ENCODE measurements around the gene DIP2C. TPM values are rescaled to one million over a fixed set of nuclear protein-coding genes. Genes with fewer than 3 reads are reported as not detected.

Gene DIP2C
- total and polyA plus RNA-seq, 2 experiments from 2014 or later: 9.1 to 15.8 TPM

DNA sequence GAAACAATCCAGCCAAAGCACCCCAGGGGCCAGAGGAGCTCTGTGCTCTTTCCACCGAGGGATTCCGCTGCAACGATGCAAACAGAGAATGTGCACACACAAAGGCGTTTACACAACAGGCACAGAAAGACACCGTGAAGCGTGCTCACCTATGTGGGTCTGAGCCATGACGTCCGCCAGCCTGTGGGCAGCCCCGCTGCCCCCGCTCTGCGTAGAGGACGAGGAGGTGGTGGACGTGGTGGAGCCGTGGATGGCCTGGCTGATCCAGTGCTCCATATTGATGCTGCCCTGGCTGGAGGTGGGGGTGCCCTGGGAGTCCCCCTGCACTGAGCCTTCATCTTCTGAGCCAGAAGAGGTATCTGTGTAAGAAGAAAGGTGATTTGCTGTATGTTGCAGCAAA is 266.8 kb downstream of the DIP2C start:
- Histone ChIP-seq H3K4me1 (ENCODE audit: low read depth) (no peaks in the 10 kb centered on the region), H3K27ac (no peak overlapping the region), H3K9me3 (ENCODE audit: low read depth) (no peaks in the 10 kb centered on the region), H3K27me3 (no peaks in the 10 kb centered on the region), H3K4me3 (no peak overlapping the region), H3K36me3 (peaks cover 3% of the 10 kb centered on the region)
- TF ChIP-seq, protein P1, sequence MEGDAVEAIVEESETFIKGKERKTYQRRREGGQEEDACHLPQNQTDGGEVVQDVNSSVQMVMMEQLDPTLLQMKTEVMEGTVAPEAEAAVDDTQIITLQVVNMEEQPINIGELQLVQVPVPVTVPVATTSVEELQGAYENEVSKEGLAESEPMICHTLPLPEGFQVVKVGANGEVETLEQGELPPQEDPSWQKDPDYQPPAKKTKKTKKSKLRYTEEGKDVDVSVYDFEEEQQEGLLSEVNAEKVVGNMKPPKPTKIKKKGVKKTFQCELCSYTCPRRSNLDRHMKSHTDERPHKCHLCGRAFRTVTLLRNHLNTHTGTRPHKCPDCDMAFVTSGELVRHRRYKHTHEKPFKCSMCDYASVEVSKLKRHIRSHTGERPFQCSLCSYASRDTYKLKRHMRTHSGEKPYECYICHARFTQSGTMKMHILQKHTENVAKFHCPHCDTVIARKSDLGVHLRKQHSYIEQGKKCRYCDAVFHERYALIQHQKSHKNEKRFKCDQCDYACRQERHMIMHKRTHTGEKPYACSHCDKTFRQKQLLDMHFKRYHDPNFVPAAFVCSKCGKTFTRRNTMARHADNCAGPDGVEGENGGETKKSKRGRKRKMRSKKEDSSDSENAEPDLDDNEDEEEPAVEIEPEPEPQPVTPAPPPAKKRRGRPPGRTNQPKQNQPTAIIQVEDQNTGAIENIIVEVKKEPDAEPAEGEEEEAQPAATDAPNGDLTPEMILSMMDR (IDR thresholded peaks at IDR 0.05; ENCODE audit: low read depth, low read length): no peak
- DNase-seq (ENCODE audit: low read depth in 1 of 2, low spot score in 1 of 2): no peak

DNA sequence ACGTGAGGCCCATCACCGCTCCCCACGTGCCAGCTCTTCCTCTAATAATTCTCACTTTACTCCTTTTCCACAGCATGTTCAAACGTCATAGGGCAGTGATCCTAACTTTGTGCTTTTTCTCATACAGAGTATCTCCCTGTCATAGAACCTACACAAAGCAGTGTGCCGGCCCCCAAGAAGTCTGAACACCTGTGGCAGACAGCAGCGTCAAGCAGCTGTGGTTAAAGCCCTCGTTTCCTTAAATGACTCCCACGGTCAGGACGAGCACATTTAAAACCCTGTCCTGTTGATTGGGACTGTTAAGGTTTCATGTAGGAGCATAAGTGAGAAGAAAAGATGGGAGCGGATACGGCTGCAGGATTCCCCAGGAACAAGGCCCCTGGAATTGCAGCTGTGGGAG is 267.2 kb downstream of the DIP2C start:
- TF ChIP-seq, protein P1 (IDR thresholded peaks at IDR 0.05; ENCODE audit: low read depth, low read length): no peak
- Histone ChIP-seq H3K4me3 (no peak overlapping the region), H3K27ac (no peak overlapping the region), H3K9me3 (ENCODE audit: low read depth) (no peaks in the 10 kb centered on the region), H3K36me3 (peaks cover 3% of the 10 kb centered on the region), H3K4me1 (ENCODE audit: low read depth) (no peaks in the 10 kb centered on the region), H3K27me3 (no peaks in the 10 kb centered on the region)
- no peak for DNase-seq (ENCODE audit: low read depth in 1 of 2, low spot score in 1 of 2)

DNA sequence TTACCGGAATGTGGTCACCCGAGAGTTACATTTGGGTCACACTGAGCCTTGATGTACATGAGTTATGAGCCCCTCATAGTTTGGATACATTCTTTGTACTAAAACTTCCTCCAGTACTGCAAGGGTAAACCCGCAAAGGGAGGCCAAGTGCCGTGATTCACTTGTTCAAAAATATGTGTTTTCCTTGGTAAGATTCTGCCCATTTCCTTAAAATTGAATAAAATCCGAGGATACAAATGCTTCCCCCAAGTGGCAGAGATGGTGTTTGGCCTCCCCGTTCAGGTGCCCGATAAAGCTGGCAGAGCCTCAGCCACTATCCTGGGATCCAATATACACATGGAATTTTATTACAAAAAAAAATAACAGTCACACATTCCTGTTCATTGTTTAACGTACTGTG is 268.3 kb downstream of the DIP2C start:
- no peak for DNase-seq (ENCODE audit: low read depth in 1 of 2, low spot score in 1 of 2)
- Histone ChIP-seq H3K27ac (no peak overlapping the region), H3K4me1 (ENCODE audit: low read depth) (no peaks in the 10 kb centered on the region), H3K4me3 (no peak overlapping the region), H3K36me3 (peaks cover 3% of the 10 kb centered on the region), H3K9me3 (ENCODE audit: low read depth) (no peaks in the 10 kb centered on the region), H3K27me3 (no peaks in the 10 kb centered on the region)
- TF ChIP-seq, protein P1 (IDR thresholded peaks at IDR 0.05; ENCODE audit: low read depth, low read length): no peak

DNA sequence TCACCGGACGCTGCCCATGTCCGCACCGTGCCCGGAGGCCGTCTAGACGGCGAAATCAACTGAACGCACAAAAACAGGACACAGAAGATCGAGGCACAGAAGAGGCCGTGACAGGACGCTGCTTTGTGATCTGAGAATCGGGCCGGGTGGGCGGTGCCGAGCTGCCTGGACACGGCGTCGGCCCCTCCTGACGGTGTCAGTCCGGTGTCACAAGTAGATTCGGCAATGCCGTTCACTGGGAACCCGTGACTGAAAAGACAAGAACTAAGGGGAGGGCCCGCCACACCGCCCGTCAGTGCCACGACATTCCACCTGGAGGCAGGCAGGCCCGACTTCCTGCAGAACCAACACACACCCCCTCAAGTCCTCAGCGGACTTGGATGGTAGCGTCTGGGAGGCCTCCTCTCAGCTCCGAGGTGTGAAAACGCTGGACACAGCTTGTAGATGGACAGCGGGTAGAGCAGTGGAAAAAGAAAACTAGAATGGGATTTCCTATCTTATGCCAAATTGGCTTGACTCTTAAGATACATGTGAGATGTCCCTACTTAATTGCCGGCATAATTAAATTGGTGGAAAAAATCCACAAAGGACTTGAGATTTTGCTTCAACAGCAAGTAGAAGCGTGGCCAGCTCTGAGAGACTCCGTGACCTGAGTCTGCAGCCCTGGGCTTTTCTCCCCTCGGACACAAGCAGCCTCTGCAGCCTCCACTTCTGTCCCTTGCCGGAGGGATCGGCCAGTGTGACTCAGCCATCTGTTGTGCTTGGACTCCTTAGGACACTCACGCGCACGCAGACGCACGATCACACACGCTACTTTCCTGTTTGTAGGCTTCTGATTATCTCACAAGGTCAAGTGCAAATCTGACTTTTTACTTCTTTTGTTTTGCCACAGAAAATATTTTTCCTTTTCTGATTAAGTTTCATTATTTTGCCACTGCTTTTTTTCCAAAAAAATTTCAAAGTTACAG is 269.0 kb downstream of the DIP2C start:
- H3K4me1 ChIP-seq (ENCODE audit: low read depth): no peaks in the 10 kb centered on the region
- no peak overlapping the region for H3K27ac ChIP-seq
- H3K9me3 ChIP-seq (ENCODE audit: low read depth): no peaks in the 10 kb centered on the region
- no peak overlapping the region for H3K4me3 ChIP-seq
- no peaks in the 10 kb centered on the region for H3K27me3 ChIP-seq
- DNase-seq (ENCODE audit: low read depth in 1 of 2, low spot score in 1 of 2): no peak
- peaks cover 3% of the 10 kb centered on the region for H3K36me3 ChIP-seq
- TF ChIP-seq, protein P1 (IDR thresholded peaks at IDR 0.05; ENCODE audit: low read depth, low read length): no peak

DNA sequence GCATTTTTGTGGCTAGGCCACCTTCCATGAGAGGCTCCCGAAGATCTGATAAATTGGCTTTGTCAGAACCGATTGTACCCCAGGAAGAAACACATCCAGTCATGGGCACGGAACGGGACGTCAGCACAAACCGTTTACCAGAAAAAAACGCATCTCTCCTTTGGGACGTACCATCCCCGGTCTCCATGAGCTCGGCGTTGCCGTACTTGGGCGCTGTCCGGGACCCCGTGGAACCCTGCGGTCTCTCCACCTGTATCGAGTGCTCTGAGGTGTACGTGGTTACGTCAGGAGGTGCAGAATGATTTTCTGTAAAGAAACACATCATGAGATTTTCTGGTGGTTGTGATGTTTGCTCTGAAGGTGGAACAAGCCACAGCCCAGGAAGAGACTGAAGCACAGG is 270.6 kb downstream of the DIP2C start:
- TF ChIP-seq, protein P1 (IDR thresholded peaks at IDR 0.05; ENCODE audit: low read depth, low read length): no peak
- H3K9me3 ChIP-seq (ENCODE audit: low read depth): no peaks in the 10 kb centered on the region
- H3K27ac ChIP-seq: no peak overlapping the region
- H3K36me3 ChIP-seq: peaks cover 3% of the 10 kb centered on the region
- DNase-seq (ENCODE audit: low read depth in 1 of 2, low spot score in 1 of 2): no peak
- H3K4me1 ChIP-seq (ENCODE audit: low read depth): no peaks in the 10 kb centered on the region
- no peaks in the 10 kb centered on the region for H3K27me3 ChIP-seq
- H3K4me3 ChIP-seq: no peak overlapping the region
